ENCODE data around the gene MSH6.
A peak's percentile ranks its signal among the peaks of the same experiment; 100 is the strongest.

Gene MSH6

GRCh38 chr2:47838249-47838648, 55.3 kb downstream of the MSH6 start:
- Histone ChIP-seq H4K8ac (ENCODE audit: low read length) (no peak overlapping the region), H3K18ac (ENCODE audit: low read depth in 1 of 2, low read length in 2 of 2) (no peak overlapping the region), H2BK15ac (ENCODE audit: low read depth, poor library complexity, severe bottlenecking) (no peak overlapping the region), H3K36me3 (ENCODE audit: control insufficient read depth in 1 of 2, insufficient read depth in 2 of 2, low read depth in 1 of 2, low read length in 2 of 2) (peaks cover 22 to 65% of the 10 kb centered on the region in 2 experiments), H3K4me2 (ENCODE audit: low read length, poor library complexity, severe bottlenecking) (no peak overlapping the region), H3K4ac (ENCODE audit: low read depth in 1 of 2, low read length in 2 of 2) (no peak overlapping the region), H3K4me1 (ENCODE audit: control insufficient read depth, insufficient read depth, low read depth, low read length) (peaks cover 2% of the 10 kb centered on the region), H3K23ac (ENCODE audit: low read length in 2 of 2) (no peak overlapping the region), H2BK120ac (ENCODE audit: low read depth, low read length) (no peak overlapping the region), H3K27ac (ENCODE audit: low read length, poor library complexity, severe bottlenecking) (no peak overlapping the region), H3K9me3 (ENCODE audit: control insufficient read depth, low read length) (no peaks in the 10 kb centered on the region), H2BK5ac (ENCODE audit: low read depth, low read length, poor library complexity, severe bottlenecking) (no peak overlapping the region), H3K14ac (ENCODE audit: low read length in 2 of 2) (no peak overlapping the region), H2AK5ac (ENCODE audit: low read length, severe bottlenecking) (no peak overlapping the region), H3K27me3 (ENCODE audit: control insufficient read depth in 1 of 2, insufficient read depth in 1 of 2, low read length in 2 of 2) (no peaks in the 10 kb centered on the region), H2AFZ (ENCODE audit: low read depth, low read length) (no peak overlapping the region), H3K79me1 (replicated peaks; ENCODE audit: low read length, poor library complexity, severe bottlenecking) (peaks cover 17% of the 10 kb centered on the region), H3K9ac (ENCODE audit: low read length) (no peak overlapping the region), H4K91ac (ENCODE audit: low read length) (no peak overlapping the region), H3K4me3 (ENCODE audit: insufficient read depth in 1 of 2, low read depth in 1 of 2, low read length in 2 of 2) (no peak overlapping the region), H2BK12ac (ENCODE audit: low read length in 2 of 2) (no peak overlapping the region)
- no peak for DNase-seq
- WGBS: no CpG with 5 or more reads among the region's 1 CpG

GRCh38 chr2:47838686-47839085, 55.7 kb downstream of the MSH6 start:
- 91% methylated on average over 3 of the region's 4 CpGs for WGBS
- Histone ChIP-seq H3K4me1 (ENCODE audit: control insufficient read depth, insufficient read depth, low read depth, low read length) (peaks cover 2% of the 10 kb centered on the region), H2BK15ac (ENCODE audit: low read depth, poor library complexity, severe bottlenecking) (no peak overlapping the region), H2AK5ac (ENCODE audit: low read length, severe bottlenecking) (no peak overlapping the region), H2AFZ (ENCODE audit: low read depth, low read length) (no peak overlapping the region), H3K4ac (ENCODE audit: low read depth in 1 of 2, low read length in 2 of 2) (no peak overlapping the region), H3K9ac (ENCODE audit: low read length) (no peak overlapping the region), H3K23ac (ENCODE audit: low read length in 2 of 2) (no peak overlapping the region), H3K4me3 (ENCODE audit: insufficient read depth in 1 of 2, low read depth in 1 of 2, low read length in 2 of 2) (no peak overlapping the region), H3K14ac (ENCODE audit: low read length in 2 of 2) (no peak overlapping the region), H3K27ac (ENCODE audit: low read length, poor library complexity, severe bottlenecking) (no peak overlapping the region), H3K9me3 (ENCODE audit: control insufficient read depth, low read length) (no peaks in the 10 kb centered on the region), H2BK5ac (ENCODE audit: low read depth, low read length, poor library complexity, severe bottlenecking) (no peak overlapping the region), H3K18ac (ENCODE audit: low read depth in 1 of 2, low read length in 2 of 2) (no peak overlapping the region), H2BK120ac (ENCODE audit: low read depth, low read length) (no peak overlapping the region), H3K27me3 (ENCODE audit: control insufficient read depth in 1 of 2, insufficient read depth in 1 of 2, low read length in 2 of 2) (no peaks in the 10 kb centered on the region), H4K91ac (ENCODE audit: low read length) (no peak overlapping the region), H3K36me3 (ENCODE audit: control insufficient read depth in 1 of 2, insufficient read depth in 2 of 2, low read depth in 1 of 2, low read length in 2 of 2) (peaks cover 21 to 61% of the 10 kb centered on the region in 2 experiments), H2BK12ac (ENCODE audit: low read length in 2 of 2) (no peak overlapping the region), H4K8ac (ENCODE audit: low read length) (no peak overlapping the region), H3K4me2 (ENCODE audit: low read length, poor library complexity, severe bottlenecking) (no peak overlapping the region), H3K79me1 (replicated peaks; ENCODE audit: low read length, poor library complexity, severe bottlenecking) (peaks cover 16% of the 10 kb centered on the region)
- no peak for DNase-seq

- no peak overlapping the region for H4K8ac ChIP-seq (ENCODE audit: low read length)
- no peak overlapping the region for H2BK15ac ChIP-seq (ENCODE audit: low read depth, poor library complexity, severe bottlenecking)
- H3K4ac ChIP-seq (ENCODE audit: low read depth in 1 of 2, low read length in 2 of 2): no peak overlapping the region
- no peak overlapping the region for H3K4me3 ChIP-seq (ENCODE audit: insufficient read depth in 1 of 2, low read depth in 1 of 2, low read length in 2 of 2)
- no peak for DNase-seq
- H3K36me3 ChIP-seq (ENCODE audit: control insufficient read depth in 1 of 2, insufficient read depth in 2 of 2, low read depth in 1 of 2, low read length in 2 of 2): peaks cover 2 to 20% of the 10 kb centered on the region in 2 experiments
- H3K23ac ChIP-seq (ENCODE audit: low read length in 2 of 2): no peak overlapping the region
- no peak overlapping the region for H3K27ac ChIP-seq (ENCODE audit: low read length, poor library complexity, severe bottlenecking)
- WGBS: 100% methylated on average over 1 of the region's 3 CpGs
- no peaks in the 10 kb centered on the region for H3K9me3 ChIP-seq (ENCODE audit: control insufficient read depth, low read length)
- H2AFZ ChIP-seq (ENCODE audit: low read depth, low read length): no peak overlapping the region
- no peak overlapping the region for H2BK5ac ChIP-seq (ENCODE audit: low read depth, low read length, poor library complexity, severe bottlenecking)
- H2BK120ac ChIP-seq (ENCODE audit: low read depth, low read length): no peak overlapping the region
- no peak overlapping the region for H2BK12ac ChIP-seq (ENCODE audit: low read length in 2 of 2)
- no peak overlapping the region for H3K4me2 ChIP-seq (ENCODE audit: low read length, poor library complexity, severe bottlenecking)
- peaks cover 8% of the 10 kb centered on the region for H3K79me1 ChIP-seq (replicated peaks; ENCODE audit: low read length, poor library complexity, severe bottlenecking)
- no peak overlapping the region for H3K9ac ChIP-seq (ENCODE audit: low read length)
- no peak overlapping the region for H4K91ac ChIP-seq (ENCODE audit: low read length)
- no peak overlapping the region for H2AK5ac ChIP-seq (ENCODE audit: low read length, severe bottlenecking)
- no peaks in the 10 kb centered on the region for H3K27me3 ChIP-seq (ENCODE audit: control insufficient read depth in 1 of 2, insufficient read depth in 1 of 2, low read length in 2 of 2)
- H3K4me1 ChIP-seq (ENCODE audit: control insufficient read depth, insufficient read depth, low read depth, low read length): peaks cover 2% of the 10 kb centered on the region
- H3K18ac ChIP-seq (ENCODE audit: low read depth in 1 of 2, low read length in 2 of 2): no peak overlapping the region
- H3K14ac ChIP-seq (ENCODE audit: low read length in 2 of 2): peak overlapping the region in 1 of 2 experiments; percentile 60
Measured at GRCh38 chr2:47842846-47843245, 59.9 kb downstream of the MSH6 start.

GRCh38 chr2:47843407-47843806, 60.5 kb downstream of the MSH6 start:
- Histone ChIP-seq H2AFZ (ENCODE audit: low read depth, low read length) (no peak overlapping the region), H2BK120ac (ENCODE audit: low read depth, low read length) (no peak overlapping the region), H2BK12ac (ENCODE audit: low read length in 2 of 2) (no peak overlapping the region), H3K9ac (ENCODE audit: low read length) (no peak overlapping the region), H3K79me1 (replicated peaks; ENCODE audit: low read length, poor library complexity, severe bottlenecking) (peaks cover 10% of the 10 kb centered on the region), H3K4me3 (ENCODE audit: insufficient read depth in 1 of 2, low read depth in 1 of 2, low read length in 2 of 2) (no peak overlapping the region), H3K23ac (ENCODE audit: low read length in 2 of 2) (no peak overlapping the region), H3K18ac (ENCODE audit: low read depth in 1 of 2, low read length in 2 of 2) (no peak overlapping the region), H3K4ac (ENCODE audit: low read depth in 1 of 2, low read length in 2 of 2) (no peak overlapping the region), H3K27ac (ENCODE audit: low read length, poor library complexity, severe bottlenecking) (no peak overlapping the region), H3K36me3 (ENCODE audit: control insufficient read depth in 1 of 2, insufficient read depth in 2 of 2, low read depth in 1 of 2, low read length in 2 of 2) (peaks cover 0 to 14% of the 10 kb centered on the region in 2 experiments), H3K9me3 (ENCODE audit: control insufficient read depth, low read length) (no peaks in the 10 kb centered on the region), H4K91ac (ENCODE audit: low read length) (no peak overlapping the region), H3K4me2 (ENCODE audit: low read length, poor library complexity, severe bottlenecking) (no peak overlapping the region), H4K8ac (ENCODE audit: low read length) (no peak overlapping the region), H3K27me3 (ENCODE audit: control insufficient read depth in 1 of 2, insufficient read depth in 1 of 2, low read length in 2 of 2) (no peaks in the 10 kb centered on the region), H3K14ac (ENCODE audit: low read length in 2 of 2) (no peak overlapping the region), H2AK5ac (ENCODE audit: low read length, severe bottlenecking) (no peak overlapping the region), H2BK5ac (ENCODE audit: low read depth, low read length, poor library complexity, severe bottlenecking) (no peak overlapping the region), H3K4me1 (ENCODE audit: control insufficient read depth, insufficient read depth, low read depth, low read length) (no peaks in the 10 kb centered on the region), H2BK15ac (ENCODE audit: low read depth, poor library complexity, severe bottlenecking) (no peak overlapping the region)
- WGBS: 100% methylated on average over 1 of the region's 1 CpG
- DNase-seq: no peak
